ENCODE data around the gene LRRC7.

- TF ChIP-seq TCF12 (IDR thresholded peaks at IDR 0.05; ENCODE audit: low read depth) = no peak
- TF ChIP-seq RAD21 (IDR thresholded peaks at IDR 0.05; ENCODE audit: low read depth) = no peak
- no peak for TF ChIP-seq TEAD4 (IDR thresholded peaks at IDR 0.05)
- TF ChIP-seq TAF1 (IDR thresholded peaks at IDR 0.05; ENCODE audit: low read depth) = no peak
- TF ChIP-seq YY1 (IDR thresholded peaks at IDR 0.05; ENCODE audit: low read depth) = no peak
- TF ChIP-seq FOXM1 (IDR thresholded peaks at IDR 0.05; ENCODE audit: borderline replicate concordance, low read depth) = no peak
- TF ChIP-seq CREB1 (IDR thresholded peaks at IDR 0.05; ENCODE audit: low read depth) = no peak
- no peak for TF ChIP-seq EP300 (IDR thresholded peaks at IDR 0.05; ENCODE audit: borderline replicate concordance)
- no peak for TF ChIP-seq CEBPB (IDR thresholded peaks at IDR 0.05)
- TF ChIP-seq NFIC (IDR thresholded peaks at IDR 0.05) = no peak
- TF ChIP-seq REST (IDR thresholded peaks at IDR 0.05; ENCODE audit: low read depth) = no peak
- no peak for TF ChIP-seq MAX (IDR thresholded peaks at IDR 0.05)
Measured at GRCh38 chr1:70071601-70072000, 503.9 kb downstream of the LRRC7 start.
